SH-SY5Y (cell line): ENCODE results near the gene TSPAN11.

Experiments
- GATA2 ChIP-seq: IDR thresholded peaks from 2 replicates; pipeline ENCODE4 v1.6.1; 2011; ENCODE audit warnings: mild to moderate bottlenecking, low read depth, low read length
- GATA3 ChIP-seq: IDR thresholded peaks from 2 replicates; pipeline ENCODE4 v1.6.1; 2011; ENCODE audit warnings: low read depth, mild to moderate bottlenecking, low read length, moderate library complexity

- TF ChIP-seq GATA2 (no peak), GATA3 (no peak)
These were observed 8.3 kb downstream of the TSPAN11 start for GRCh38 chr12:30934811-30935210.
